ENCODE data around the gene KLHL2. TPM values are rescaled to one million over a fixed set of nuclear protein-coding genes. Genes with fewer than 3 reads are reported as not detected.
"Not testable (repeated sequence)": the region's sequence is repeated elsewhere in the genome, so short reads cannot be mapped to it uniquely, and the experiment has no call there.

KLHL2 gene
- polyA plus RNA-seq, 4 donors, result 18.4 to 25.5 (median 20.4) TPM

GRCh38 chr4:165199722-165200121, 7.6 kb upstream of the KLHL2 start:
- no peak for DNase-seq (ENCODE audit: low read depth in 4 of 4, low spot score in 2 of 4)

- no peak for DNase-seq (ENCODE audit: low read depth in 4 of 4, low spot score in 2 of 4)
These were observed 5.6 kb upstream of the KLHL2 start for GRCh38 chr4:165201806-165202205.

- DNase-seq (ENCODE audit: low read depth in 4 of 4, low spot score in 2 of 4), result no peak
These were observed 3.6 kb upstream of the KLHL2 start for GRCh38 chr4:165203541-165204461.

DNA sequence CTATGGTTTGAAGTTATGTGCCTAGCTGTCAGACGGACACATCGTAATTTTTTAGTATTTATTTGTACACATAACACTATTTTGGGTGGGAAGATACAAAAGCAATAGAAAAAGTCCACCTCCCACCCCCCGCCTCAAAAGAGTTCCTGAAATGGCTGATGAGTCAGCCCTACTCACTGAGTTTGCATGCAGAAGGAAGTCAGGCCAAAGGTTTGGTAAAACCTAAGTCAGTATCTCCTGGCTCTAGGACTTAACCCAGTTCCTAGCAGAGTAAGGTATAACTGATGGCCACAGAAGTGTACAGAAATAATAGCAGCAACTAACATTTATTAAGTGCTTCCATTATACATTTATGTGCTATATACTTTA, 2.9 kb upstream of the KLHL2 start:
- DNase-seq (ENCODE audit: low read depth in 4 of 4, low spot score in 2 of 4), result no peak

DNA sequence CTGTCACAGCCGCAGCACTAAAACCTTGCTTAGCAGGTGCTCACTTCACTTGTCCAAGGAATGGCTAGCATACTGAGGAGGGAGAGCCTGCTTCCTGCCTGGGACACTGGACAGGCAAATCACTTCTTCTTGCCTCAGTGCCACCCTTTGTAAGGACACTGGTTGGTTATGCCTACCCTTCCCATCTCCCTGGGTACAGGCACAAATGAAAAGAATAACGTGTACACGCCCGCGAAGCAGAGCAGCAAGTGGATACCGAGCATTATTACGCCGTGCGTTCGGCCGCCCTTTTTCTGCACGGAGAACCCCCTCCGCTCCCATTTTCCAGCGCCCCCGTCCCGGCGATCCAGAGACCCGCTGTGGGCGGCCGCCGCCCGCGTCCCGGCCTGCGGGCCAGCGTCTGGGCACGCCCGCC, 338 bp upstream of the KLHL2 start:
- peak in 2 of 4 donors; percentile 32 to 48 for DNase-seq (ENCODE audit: low read depth in 4 of 4, low spot score in 2 of 4)

DNA sequence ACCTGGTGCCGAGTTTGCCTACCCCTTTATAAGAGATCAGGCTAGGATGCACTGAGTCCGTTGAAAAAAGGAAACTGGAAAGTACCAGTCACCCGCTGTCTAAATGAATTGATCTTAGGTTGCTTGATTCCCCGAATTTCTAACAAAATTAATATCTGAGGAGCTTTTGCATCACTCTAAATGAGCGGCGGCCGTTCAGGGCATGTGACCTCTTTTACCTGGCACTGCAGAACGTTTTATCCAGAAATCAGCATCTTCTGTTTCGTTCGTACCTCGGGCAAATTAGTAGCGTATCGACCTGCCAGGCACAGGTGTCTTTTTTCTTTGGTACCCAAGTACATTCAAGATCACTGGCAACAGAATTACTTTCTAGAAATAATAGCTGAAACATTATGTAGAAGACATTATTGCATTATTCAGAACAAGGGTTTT, 876 bp downstream of the KLHL2 start:
- peak in 1 of 4 donors; percentile 23 for DNase-seq (ENCODE audit: low read depth in 4 of 4, low spot score in 2 of 4)

DNA sequence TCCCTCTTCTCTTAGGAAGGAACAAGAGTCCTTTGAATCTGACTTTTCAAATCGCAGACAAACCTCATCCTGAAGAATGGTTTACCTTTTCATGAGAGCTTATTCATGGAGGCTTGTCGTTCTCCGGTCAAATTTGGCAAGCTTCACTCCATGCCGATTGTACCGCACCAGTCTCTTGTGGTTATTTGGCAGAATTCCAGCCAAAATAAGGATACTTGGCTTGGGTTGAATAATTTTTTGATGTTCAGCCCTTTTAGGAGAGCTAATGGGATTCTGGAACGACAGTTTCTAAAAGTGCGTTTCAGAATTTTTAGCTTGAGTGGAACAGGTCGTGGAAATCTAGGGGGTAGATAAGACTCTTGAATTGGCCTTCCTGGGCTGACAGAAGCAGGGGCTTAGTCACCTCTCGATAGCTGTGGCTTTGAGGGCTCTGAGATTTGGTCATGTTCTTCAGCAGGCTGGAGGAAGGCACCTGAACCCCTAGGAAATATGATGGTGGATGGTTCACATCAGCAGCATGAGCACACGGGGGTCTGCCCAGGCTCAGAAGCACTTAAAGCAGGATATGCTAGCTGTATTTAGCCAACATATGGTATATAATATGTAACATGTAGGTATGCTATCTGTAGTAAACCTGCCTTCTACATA, 1.5 kb downstream of the KLHL2 start:
- DNase-seq (ENCODE audit: low read depth in 4 of 4, low spot score in 2 of 4), result no peak

DNA sequence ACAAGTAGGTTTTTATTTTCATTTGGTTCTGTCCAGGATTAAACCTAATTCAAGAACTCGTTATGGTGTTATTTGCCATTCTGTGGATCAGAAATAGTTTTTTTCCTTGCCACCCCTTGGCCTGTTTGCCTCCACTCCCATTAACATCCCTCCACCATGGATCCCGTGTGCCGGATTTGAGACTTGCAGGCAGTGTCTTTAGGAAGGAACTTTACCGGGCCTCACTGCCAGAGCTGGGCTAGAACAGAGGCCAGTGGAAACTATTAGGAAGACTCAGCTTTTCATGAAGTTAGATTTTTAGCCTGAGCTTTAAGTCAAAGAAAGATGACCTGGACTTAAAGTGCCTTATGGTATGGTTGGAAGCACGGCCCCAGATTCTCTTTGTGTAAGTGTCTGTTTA, 2.4 kb downstream of the KLHL2 start:
- no peak for DNase-seq (ENCODE audit: low read depth in 4 of 4, low spot score in 2 of 4)

- DNase-seq (ENCODE audit: low read depth in 4 of 4, low spot score in 2 of 4), result no peak
These were observed 3.2 kb downstream of the KLHL2 start for GRCh38 chr4:165210566-165210965.

DNA sequence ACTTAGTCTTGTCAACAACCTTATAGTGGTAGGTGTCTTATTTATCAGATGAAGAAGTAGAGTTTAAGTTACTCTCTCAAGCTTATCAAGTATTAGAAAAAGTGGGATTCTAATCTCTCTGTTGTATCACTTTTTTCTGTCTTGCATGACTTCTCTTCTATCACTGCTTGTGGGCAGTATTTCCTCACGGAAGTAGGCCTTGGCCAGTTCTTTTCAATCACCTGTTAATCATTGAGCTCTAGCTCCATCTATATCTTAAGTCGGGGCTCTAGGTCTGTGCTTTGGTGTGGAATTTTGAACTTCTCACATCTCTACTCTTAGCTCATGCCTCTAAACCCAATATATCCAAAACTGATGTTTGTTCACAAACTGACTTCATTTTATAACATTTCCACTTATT, 5.3 kb downstream of the KLHL2 start:
- not testable (repeated sequence) for DNase-seq (ENCODE audit: low read depth in 4 of 4, low spot score in 2 of 4)

GRCh38 chr4:165213404-165213803, 6.0 kb downstream of the KLHL2 start:
- DNase-seq (ENCODE audit: low read depth in 4 of 4, low spot score in 2 of 4), result not testable (repeated sequence)

GRCh38 chr4:165213991-165214709, 6.8 kb downstream of the KLHL2 start:
- DNase-seq (ENCODE audit: low read depth in 4 of 4, low spot score in 2 of 4), result not testable (repeated sequence)

DNA sequence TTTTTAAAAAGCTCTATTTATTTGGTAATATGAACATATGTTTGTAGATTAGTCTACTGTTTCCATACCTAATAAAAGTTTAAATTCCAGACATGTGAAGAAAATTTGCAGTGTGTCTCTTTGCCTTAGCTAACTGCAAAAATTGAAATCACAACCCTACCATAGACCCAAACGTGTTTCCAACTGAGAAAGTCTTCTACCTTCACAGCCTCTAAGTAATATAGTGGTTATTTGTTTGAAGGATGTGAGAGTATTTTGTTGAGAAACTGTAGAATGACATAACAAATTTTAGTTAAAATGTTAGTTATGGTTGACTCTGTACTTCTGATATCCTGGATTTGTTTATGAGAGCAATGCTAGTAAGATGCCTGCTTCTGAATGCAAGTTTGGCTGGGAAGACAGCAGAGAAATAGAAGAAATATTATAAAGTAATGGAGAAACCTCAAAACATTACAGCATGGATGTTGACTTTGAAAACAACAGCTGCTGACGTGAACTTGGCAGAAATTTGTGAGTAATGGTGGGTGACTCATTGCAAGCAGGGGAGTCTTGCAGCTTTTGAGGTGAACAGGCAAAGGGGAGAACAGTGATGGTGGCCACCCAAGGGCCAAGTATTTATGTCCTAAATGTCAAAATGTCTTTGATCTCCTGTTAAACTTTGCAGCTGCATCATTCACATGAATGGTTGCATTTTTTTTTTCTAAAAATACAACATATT, 7.8 kb downstream of the KLHL2 start:
- not testable (repeated sequence) for DNase-seq (ENCODE audit: low read depth in 4 of 4, low spot score in 2 of 4)

DNA sequence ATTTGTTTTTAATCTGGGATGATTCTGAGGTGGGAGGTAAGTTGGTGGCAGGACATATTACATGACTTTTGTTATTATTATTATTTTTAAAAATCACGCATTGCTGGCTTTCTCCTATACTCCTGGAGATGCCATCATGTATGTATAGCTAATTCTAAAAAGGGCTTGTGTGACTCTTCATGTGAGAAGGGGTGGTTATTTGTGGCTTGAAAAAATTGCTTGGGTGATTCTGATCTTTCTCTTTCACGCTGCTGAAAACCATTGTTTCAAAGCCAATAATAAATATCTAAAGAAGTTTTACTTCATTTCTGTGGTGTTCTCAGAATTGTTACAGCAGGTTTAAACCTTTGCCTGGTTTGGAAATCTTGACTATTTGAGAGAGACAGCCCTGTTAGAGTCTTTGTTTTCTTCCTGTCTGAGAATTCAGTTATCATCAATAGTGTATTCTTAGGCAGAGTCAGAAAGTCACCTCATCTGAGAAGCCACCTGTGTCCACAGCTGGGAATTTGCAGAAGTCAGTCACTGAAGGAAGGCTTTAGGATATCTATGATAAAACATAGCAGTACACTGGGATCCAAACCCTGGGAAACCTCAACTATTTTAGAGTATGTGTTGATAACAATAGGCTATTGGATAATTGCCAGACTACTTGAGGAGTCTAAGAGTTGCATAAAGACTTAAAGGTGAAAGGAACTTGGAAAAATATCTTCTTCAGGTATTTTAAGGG, 8.6 kb downstream of the KLHL2 start:
- not testable (repeated sequence) for DNase-seq (ENCODE audit: low read depth in 4 of 4, low spot score in 2 of 4)

GRCh38 chr4:165217325-165217724, 10.0 kb downstream of the KLHL2 start:
- DNase-seq (ENCODE audit: low read depth in 4 of 4, low spot score in 2 of 4), result no peak

GRCh38 chr4:165221306-165221705, 13.9 kb downstream of the KLHL2 start:
- not testable (repeated sequence) for DNase-seq (ENCODE audit: low read depth in 4 of 4, low spot score in 2 of 4)

GRCh38 chr4:165221993-165222650, 14.8 kb downstream of the KLHL2 start:
- not testable (repeated sequence) for DNase-seq (ENCODE audit: low read depth in 4 of 4, low spot score in 2 of 4)

GRCh38 chr4:165222651-165222994, 15.3 kb downstream of the KLHL2 start:
- no peak for DNase-seq (ENCODE audit: low read depth in 4 of 4, low spot score in 2 of 4)

DNA sequence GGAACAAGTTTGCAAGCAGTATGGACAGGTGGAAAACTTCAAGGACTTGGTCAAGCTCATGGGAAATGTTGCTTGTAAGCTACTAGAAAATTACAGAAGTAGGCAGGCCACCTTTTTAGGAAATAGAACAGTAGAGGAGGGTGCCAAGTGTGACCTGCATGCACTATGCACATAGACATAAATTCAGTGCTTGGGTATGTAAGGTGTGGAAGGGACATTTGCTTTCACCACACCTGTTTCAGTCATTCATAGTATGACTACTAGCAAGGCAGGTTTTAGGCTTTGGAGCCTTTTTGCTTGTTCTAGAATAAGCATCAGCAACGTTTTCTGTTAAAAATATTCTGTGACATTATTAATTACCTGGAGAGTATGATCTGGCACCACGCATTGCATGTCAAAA, 20.0 kb downstream of the KLHL2 start:
- DNase-seq (ENCODE audit: low read depth in 4 of 4, low spot score in 2 of 4), result not testable (repeated sequence)
